DOHH2 (cell line): ENCODE measurements around the gene METRN.

Source experiments
- H3F3A ChIP-seq: fragments of 200-600 bp; sonication (generic), shearing (Covaris generic); 2 replicates; pipeline ENCODE4 v1.6.0; 2016; ENCODE audit warnings: antibody characterized with exemption, mild to moderate bottlenecking; ENCODE audit not compliant: control insufficient read depth, insufficient read depth
- H3K27ac ChIP-seq: fragments of 200-600 bp; sonication (generic); 2 replicates; pipeline ENCODE4 v1.5.1; 2014; ENCODE audit warnings: low read depth, mild to moderate bottlenecking, low read length, moderate library complexity
- H3K27me3 ChIP-seq: fragments of 200-600 bp; sonication (generic); 2 replicates; pipeline ENCODE4 v1.6.1; 2014; ENCODE audit warnings: mild to moderate bottlenecking, low read length, mixed read lengths; ENCODE audit not compliant: control insufficient read depth
- H3K36me3 ChIP-seq: fragments of 200-600 bp; sonication (generic); 2 replicates; pipeline ENCODE4 v1.6.1; 2014; ENCODE audit warnings: mild to moderate bottlenecking, low read length, moderate library complexity, mixed read lengths; ENCODE audit not compliant: control insufficient read depth
- H3K4me1 ChIP-seq: fragments of 200-600 bp; sonication (generic); 2 replicates; pipeline ENCODE4 v1.6.1; 2014; ENCODE audit warnings: mild to moderate bottlenecking, low read length, mixed read lengths; ENCODE audit not compliant: control insufficient read depth
- H3K4me2 ChIP-seq: fragments of 200-600 bp; sonication (generic); 2 replicates; pipeline ENCODE4 v1.6.0; 2014; ENCODE audit warnings: mild to moderate bottlenecking, low read length, moderate library complexity
- H3K4me3 ChIP-seq: fragments of 200-600 bp; sonication (generic); 2 replicates; pipeline ENCODE4 v1.5.1; 2014; ENCODE audit warnings: mild to moderate bottlenecking, low read length, mixed read lengths
- H3K79me2 ChIP-seq: fragments of 200-600 bp; sonication (generic); 2 replicates; pipeline ENCODE4 v1.6.1; 2014; ENCODE audit warnings: mild to moderate bottlenecking, low read length, mixed read lengths; ENCODE audit not compliant: control insufficient read depth
- H3K9me2 ChIP-seq: fragments of 200-600 bp; sonication (generic); replicated peaks from 2 replicates; pipeline ENCODE4 v1.6.1; 2014; ENCODE audit warnings: mild to moderate bottlenecking, low read length, mixed read lengths; ENCODE audit not compliant: control insufficient read depth
- H3K9me3 ChIP-seq: fragments of 200-600 bp; sonication (generic); 2 replicates; pipeline ENCODE4 v1.6.1; 2014; ENCODE audit warnings: antibody characterized with exemption, low read length, mixed read lengths; ENCODE audit not compliant: control insufficient read depth, insufficient read depth
- H4K20me1 ChIP-seq: fragments of 200-600 bp; sonication (generic); 2 replicates; pipeline ENCODE4 v1.6.0; 2014; ENCODE audit warnings: low read depth, mild to moderate bottlenecking, antibody characterized with exemption, low read length, moderate library complexity; ENCODE audit not compliant: control insufficient read depth, insufficient read depth
- EZH2phosphoT487 ChIP-seq: fragments of 200-600 bp; sonication (generic); IDR thresholded peaks from 2 replicates; pipeline ENCODE4 v1.6.1; 2017; ENCODE audit warnings: borderline replicate concordance, mild to moderate bottlenecking, antibody characterized with exemption, low read length, moderate library complexity, mixed read lengths
- TF ChIP-seq, protein P1 (sequence below): fragments of 200-600 bp; sonication (generic); IDR thresholded peaks from one replicate; pipeline ENCODE4 v1.5.1; 2014; ENCODE audit warnings: antibody characterized with exemption, mild to moderate bottlenecking, low read depth, low read length; ENCODE audit not compliant: poor library complexity, severe bottlenecking

Gene METRN

GRCh38 chr16:761625-762513 lies 47.0 kb downstream of the METRN start:
- Histone ChIP-seq H3K9me2 (no peaks in the 10 kb centered on the region), H3K27ac (no peak overlapping the region), H3K27me3 (no peaks in the 10 kb centered on the region), H3K36me3 (no peaks in the 10 kb centered on the region), H3K4me3 (no peak overlapping the region), H3K9me3 (no peaks in the 10 kb centered on the region), H3K4me1 (no peaks in the 10 kb centered on the region), H4K20me1 (no peaks in the 10 kb centered on the region), H3F3A (no peaks in the 10 kb centered on the region), H3K79me2 (no peaks in the 10 kb centered on the region), H3K4me2 (no peak overlapping the region)
- no peak for TF ChIP-seq EZH2phosphoT487
- TF ChIP-seq, protein P1, sequence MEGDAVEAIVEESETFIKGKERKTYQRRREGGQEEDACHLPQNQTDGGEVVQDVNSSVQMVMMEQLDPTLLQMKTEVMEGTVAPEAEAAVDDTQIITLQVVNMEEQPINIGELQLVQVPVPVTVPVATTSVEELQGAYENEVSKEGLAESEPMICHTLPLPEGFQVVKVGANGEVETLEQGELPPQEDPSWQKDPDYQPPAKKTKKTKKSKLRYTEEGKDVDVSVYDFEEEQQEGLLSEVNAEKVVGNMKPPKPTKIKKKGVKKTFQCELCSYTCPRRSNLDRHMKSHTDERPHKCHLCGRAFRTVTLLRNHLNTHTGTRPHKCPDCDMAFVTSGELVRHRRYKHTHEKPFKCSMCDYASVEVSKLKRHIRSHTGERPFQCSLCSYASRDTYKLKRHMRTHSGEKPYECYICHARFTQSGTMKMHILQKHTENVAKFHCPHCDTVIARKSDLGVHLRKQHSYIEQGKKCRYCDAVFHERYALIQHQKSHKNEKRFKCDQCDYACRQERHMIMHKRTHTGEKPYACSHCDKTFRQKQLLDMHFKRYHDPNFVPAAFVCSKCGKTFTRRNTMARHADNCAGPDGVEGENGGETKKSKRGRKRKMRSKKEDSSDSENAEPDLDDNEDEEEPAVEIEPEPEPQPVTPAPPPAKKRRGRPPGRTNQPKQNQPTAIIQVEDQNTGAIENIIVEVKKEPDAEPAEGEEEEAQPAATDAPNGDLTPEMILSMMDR: no peak

- H3K4me1 ChIP-seq: no peaks in the 10 kb centered on the region
- no peaks in the 10 kb centered on the region for H3K79me2 ChIP-seq
- H3K4me3 ChIP-seq: no peak overlapping the region
- H3K4me2 ChIP-seq: no peak overlapping the region
- no peaks in the 10 kb centered on the region for H3K36me3 ChIP-seq
- H3K27ac ChIP-seq: no peak overlapping the region
- no peaks in the 10 kb centered on the region for H3K9me3 ChIP-seq
- no peaks in the 10 kb centered on the region for H3F3A ChIP-seq
- no peaks in the 10 kb centered on the region for H3K9me2 ChIP-seq
- TF ChIP-seq EZH2phosphoT487: no peak
- TF ChIP-seq, protein P1: no peak
- H4K20me1 ChIP-seq: no peaks in the 10 kb centered on the region
- H3K27me3 ChIP-seq: no peaks in the 10 kb centered on the region
Measured at GRCh38 chr16:762595-763268, 47.8 kb downstream of the METRN start.

- Histone ChIP-seq H3K9me3 (no peaks in the 10 kb centered on the region), H3K4me1 (no peaks in the 10 kb centered on the region), H3F3A (no peaks in the 10 kb centered on the region), H3K9me2 (no peaks in the 10 kb centered on the region), H4K20me1 (no peaks in the 10 kb centered on the region), H3K36me3 (no peaks in the 10 kb centered on the region), H3K4me3 (no peak overlapping the region), H3K27me3 (no peaks in the 10 kb centered on the region), H3K4me2 (no peak overlapping the region), H3K27ac (no peak overlapping the region), H3K79me2 (no peaks in the 10 kb centered on the region)
- TF ChIP-seq, protein P1: no peak
- TF ChIP-seq EZH2phosphoT487: no peak
Measured at GRCh38 chr16:763369-764183, 48.7 kb downstream of the METRN start.
